ENCODE measurements around the gene PPP2R2B.
"Not testable (repeated sequence)": the region's sequence is repeated elsewhere in the genome, so short reads cannot be mapped to it uniquely, and the experiment has no call there.

PPP2R2B gene

DNA sequence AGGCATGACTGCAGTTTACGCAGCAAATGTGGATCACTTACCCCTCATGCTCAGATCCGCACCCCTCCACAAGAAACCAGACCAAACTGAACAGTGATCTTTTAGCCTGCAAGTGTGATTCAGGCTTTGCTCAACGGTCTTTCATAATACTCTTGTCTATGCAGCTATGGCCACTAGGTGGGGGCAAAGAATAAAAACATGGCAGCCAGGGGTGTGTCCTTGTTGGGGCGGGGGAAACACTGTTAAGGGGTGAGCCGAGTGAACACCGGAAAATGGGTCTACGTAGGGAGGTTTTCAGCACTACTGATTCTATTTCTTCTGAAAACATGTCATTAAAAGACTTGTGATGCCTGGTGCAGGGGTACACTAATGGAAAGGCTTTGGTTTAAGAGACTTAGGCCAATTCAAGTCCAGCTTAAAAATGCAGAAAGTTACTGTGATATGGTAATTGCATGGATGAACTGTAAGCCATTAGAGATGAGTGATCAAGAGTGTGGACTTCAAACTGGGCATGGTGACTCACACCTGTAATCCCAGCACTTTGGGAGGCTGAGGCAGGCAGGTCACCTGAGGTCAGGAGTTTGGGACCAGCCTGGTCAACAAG, 312.7 kb downstream of the PPP2R2B start:
- in situ Hi-C loops (cut with HindIII; ENCODE audit: low pct_unique_long_range_greater_than_20kb, low sequenced_read_pairs) = no loop called here
- DNase-seq (ENCODE audit: low read depth in 1 of 2, low spot score in 1 of 2) = peak; percentile 47 to 76
- no peak for TF ChIP-seq JUND (IDR thresholded peaks at IDR 0.05; ENCODE audit: low read depth)

DNA sequence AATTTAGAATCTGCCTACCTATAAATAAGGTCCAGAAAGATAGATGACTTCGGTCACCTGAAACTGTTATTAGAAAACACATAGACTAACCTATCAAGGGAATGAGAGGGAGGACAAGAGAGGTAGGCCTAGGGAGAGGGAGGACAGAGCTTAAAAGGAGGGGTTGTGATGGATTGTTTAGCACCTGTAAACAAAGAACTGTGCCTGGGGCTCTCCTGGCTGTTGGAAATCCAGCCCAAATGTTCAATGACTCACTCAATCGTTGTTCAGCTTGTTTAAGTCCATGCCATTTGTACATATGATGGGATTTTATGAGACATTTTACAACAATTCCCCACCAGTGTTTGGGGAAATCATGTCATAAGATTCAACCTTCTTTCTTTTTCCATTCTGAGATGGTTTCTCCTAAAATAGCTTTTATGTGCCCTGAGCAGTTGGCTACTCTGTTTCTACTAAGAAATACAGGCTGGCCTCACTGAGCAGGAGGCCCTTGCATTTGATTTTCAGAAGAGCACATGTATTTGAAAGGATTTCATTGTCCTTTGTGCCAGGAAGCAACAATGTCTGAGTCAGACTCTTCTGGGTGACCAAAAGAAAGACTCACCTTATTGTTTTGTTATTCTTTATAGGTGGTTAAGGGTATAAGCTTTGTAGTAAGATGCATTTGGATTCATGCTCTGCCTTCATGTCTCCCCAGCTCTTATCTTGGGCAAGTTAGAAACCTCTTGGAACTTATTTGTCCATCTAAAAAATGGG, 314.4 kb downstream of the PPP2R2B start:
- no peak for TF ChIP-seq JUND (IDR thresholded peaks at IDR 0.05; ENCODE audit: low read depth)
- peak in 1 of 2 experiments; percentile 69 for DNase-seq (ENCODE audit: low read depth in 1 of 2, low spot score in 1 of 2)
- in situ Hi-C loops (cut with HindIII; ENCODE audit: low pct_unique_long_range_greater_than_20kb, low sequenced_read_pairs) = no loop called here

DNA sequence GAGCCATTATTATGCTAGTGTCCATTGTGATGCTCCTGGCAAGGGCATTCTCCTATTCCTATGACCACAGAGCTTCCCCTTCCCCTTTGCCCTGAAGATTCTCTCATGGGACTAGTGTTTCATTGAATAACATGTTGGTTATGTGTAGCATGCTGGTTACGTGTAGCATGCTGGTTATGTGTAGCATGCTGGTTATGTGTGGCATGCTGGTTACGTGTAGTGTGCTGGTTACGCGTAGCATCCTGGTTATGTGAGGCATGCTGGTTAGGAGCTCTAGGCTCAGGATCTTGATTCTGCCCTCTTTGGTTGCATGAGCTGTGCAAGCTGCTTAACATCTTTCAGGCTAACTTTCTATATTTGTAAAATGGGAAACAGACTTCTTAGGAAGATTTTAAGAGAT, 316.1 kb downstream of the PPP2R2B start:
- in situ Hi-C loops (cut with HindIII; ENCODE audit: low pct_unique_long_range_greater_than_20kb, low sequenced_read_pairs) = no loop called here
- DNase-seq (ENCODE audit: low read depth in 1 of 2, low spot score in 1 of 2) = no peak
- no peak for TF ChIP-seq JUND (IDR thresholded peaks at IDR 0.05; ENCODE audit: low read depth)

DNA sequence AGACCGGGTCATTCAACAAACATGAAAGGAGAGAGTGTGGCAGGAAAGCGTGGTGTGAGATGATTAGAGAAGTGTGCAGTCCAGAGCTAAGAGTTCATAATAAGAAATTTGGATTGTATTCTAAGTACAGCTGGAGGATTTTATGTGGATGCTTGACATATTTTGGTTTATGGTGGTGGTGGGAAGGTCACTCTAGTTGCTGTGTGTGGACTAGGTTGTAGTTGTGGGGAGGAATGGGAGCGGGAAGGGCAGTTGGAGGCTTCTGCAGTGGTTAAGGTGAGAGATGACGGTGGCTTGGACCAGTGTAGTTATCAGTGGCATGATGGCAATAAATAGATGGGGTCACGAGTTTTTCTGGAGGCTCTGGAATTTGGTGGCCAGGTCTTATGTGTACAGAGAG, 316.8 kb downstream of the PPP2R2B start:
- no peak for TF ChIP-seq JUND (IDR thresholded peaks at IDR 0.05; ENCODE audit: low read depth)
- in situ Hi-C loops (cut with HindIII; ENCODE audit: low pct_unique_long_range_greater_than_20kb, low sequenced_read_pairs) = no loop called here
- no peak for DNase-seq (ENCODE audit: low read depth in 1 of 2, low spot score in 1 of 2)

DNA sequence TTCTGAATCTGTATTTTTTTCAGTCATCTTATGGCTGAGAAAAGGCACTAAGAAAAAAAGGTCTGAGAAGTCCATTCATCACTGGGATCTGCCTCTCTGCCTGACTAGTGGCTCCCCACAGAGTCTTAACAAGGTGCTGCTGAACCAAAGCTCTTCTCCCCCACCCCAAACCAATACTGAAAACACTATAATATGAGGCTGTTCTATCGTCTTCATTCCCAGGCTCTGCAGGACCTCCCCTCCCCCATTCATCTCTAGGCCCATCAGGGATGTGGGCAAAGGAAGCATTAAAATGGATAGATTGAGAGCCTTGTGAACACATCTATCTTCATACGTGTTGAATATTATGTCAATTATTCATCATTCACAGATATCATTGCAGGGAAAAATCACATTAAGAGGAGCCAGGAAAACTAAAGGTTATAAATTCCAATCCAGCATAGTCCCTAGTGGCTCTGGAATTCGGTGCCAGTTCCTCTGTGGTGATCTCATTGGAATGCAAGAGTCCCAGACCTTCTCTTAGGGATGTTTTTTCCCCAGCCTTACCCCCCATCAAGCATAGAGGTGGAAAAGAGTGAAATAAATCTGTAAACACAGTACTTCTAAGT, 318.2 kb downstream of the PPP2R2B start:
- DNase-seq (ENCODE audit: low read depth in 1 of 2, low spot score in 1 of 2) = no peak
- no peak for TF ChIP-seq JUND (IDR thresholded peaks at IDR 0.05; ENCODE audit: low read depth)
- in situ Hi-C loops (cut with HindIII; ENCODE audit: low pct_unique_long_range_greater_than_20kb, low sequenced_read_pairs) = no loop called here

DNA sequence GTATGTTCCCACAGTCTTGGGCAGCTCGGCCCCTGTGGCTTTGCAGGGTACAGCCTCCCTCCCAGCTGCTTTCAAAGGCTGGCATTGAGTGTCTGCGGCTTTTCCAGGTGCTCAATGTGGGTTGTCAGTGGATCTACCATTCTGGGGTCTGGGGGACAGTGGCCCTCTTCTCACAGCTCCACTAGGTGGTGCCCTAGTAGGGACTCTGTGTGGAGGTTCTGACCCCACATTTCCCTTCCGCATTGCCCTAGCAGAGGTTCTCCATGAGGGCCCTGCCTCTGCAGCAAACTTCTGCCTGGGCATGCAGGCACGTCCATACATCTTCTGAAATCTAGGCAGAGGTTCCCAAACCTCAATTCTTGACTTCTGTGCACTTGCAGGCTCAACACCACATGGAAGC, 321.7 kb downstream of the PPP2R2B start:
- DNase-seq (ENCODE audit: low read depth in 1 of 2, low spot score in 1 of 2); in situ Hi-C loops (cut with HindIII; ENCODE audit: low pct_unique_long_range_greater_than_20kb, low sequenced_read_pairs): not testable (repeated sequence)

DNA sequence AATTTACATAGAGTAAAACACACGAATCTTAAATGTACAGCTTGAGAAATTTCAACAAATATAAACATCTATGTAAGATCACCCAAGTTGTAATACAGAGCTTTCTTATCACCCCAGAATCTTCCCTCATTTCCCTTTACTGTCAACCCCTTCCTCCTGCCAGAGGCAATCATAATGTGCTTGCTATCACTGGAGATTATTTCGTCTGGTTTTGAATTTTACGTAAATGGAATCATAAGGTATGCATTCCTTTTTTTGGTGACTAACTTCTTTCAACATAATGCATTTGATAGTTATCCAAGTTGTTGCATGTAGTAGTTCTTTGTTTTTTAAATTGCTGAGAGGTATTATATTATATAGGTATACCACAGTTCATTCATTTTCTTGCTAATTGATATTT, 325.1 kb downstream of the PPP2R2B start:
- no peak for TF ChIP-seq JUND (IDR thresholded peaks at IDR 0.05; ENCODE audit: low read depth)
- in situ Hi-C loops (cut with HindIII; ENCODE audit: low pct_unique_long_range_greater_than_20kb, low sequenced_read_pairs) = no loop called here
- DNase-seq (ENCODE audit: low read depth in 1 of 2, low spot score in 1 of 2) = no peak

DNA sequence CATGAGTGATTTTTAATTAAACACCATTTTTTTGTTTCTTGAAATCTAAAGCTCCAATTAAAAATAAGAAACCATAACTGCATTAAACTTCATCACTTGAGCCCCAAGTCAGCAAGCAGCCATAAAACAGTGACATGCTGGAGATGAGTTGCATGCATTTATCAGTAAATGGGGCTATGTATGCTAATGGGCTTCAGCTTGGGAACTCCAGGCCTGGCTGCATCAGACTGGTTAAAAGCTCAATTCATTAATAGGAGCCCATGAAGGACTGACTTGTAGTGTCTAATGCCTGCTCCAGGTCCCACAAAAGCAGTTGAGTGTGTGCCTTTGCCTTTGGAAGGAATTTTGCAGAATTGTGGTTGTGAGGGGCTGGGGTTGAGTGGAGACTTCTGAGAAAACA, 328.9 kb downstream of the PPP2R2B start:
- no peak for TF ChIP-seq JUND (IDR thresholded peaks at IDR 0.05; ENCODE audit: low read depth)
- no peak for DNase-seq (ENCODE audit: low read depth in 1 of 2, low spot score in 1 of 2)
- in situ Hi-C loops (cut with HindIII; ENCODE audit: low pct_unique_long_range_greater_than_20kb, low sequenced_read_pairs) = no loop called here

DNA sequence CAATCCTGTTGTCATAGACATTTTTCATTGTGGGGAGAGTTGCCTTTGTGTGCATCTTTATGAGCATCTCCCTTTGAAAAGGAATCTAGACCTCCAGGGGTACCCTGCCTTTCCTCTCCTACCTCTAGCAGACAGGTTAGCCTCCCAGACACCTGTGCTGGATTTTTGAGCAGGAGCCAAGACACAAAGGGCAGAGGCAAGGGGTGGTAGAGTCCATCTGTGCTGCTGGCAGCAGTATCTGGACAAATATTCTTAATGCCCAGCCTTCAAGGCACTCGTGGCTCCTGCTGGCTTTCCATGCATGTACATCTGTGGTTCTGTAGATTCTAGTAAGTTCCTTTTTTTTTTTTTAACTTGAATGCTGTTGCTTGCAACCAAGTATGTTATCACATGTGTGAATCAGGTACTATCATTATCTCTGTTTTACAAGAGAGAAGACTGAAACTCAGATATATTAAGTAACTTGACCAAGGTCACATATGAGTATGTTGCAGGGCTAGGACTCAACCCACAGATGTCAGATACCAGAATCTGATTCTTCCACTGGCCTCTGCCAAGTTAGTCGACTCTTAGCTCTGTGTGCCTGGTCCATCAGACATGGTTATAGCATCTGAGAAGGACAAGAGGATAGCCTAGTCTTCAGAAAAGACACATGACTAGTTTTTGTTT, 329.6 kb downstream of the PPP2R2B start:
- TF ChIP-seq JUND (IDR thresholded peaks at IDR 0.05; ENCODE audit: low read depth) = no peak
- DNase-seq (ENCODE audit: low read depth in 1 of 2, low spot score in 1 of 2) = no peak
- in situ Hi-C loops (cut with HindIII; ENCODE audit: low pct_unique_long_range_greater_than_20kb, low sequenced_read_pairs) = no loop called here

DNA sequence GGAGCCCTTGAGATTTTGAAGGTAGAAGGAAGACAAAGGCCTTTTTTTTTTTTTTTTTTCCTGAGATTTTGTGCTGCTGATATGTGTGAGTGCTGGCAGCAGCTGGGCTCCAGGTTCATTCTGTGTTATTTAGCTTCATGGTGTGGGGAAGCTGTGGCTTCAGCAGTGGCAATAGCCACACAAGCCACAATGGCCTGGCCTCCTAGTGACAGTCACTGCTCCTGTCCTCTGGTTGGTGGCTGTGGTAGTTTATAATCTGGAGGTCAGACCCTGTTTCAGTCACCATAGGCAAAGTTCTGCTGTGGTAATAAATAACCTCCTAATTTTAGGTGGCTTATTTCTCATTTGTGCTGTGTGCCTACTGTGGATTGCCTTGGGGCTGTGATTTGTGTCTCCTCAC, 334.3 kb downstream of the PPP2R2B start:
- in situ Hi-C loops (cut with HindIII; ENCODE audit: low pct_unique_long_range_greater_than_20kb, low sequenced_read_pairs) = no loop called here
- TF ChIP-seq JUND (IDR thresholded peaks at IDR 0.05; ENCODE audit: low read depth) = no peak
- no peak for DNase-seq (ENCODE audit: low read depth in 1 of 2, low spot score in 1 of 2)

DNA sequence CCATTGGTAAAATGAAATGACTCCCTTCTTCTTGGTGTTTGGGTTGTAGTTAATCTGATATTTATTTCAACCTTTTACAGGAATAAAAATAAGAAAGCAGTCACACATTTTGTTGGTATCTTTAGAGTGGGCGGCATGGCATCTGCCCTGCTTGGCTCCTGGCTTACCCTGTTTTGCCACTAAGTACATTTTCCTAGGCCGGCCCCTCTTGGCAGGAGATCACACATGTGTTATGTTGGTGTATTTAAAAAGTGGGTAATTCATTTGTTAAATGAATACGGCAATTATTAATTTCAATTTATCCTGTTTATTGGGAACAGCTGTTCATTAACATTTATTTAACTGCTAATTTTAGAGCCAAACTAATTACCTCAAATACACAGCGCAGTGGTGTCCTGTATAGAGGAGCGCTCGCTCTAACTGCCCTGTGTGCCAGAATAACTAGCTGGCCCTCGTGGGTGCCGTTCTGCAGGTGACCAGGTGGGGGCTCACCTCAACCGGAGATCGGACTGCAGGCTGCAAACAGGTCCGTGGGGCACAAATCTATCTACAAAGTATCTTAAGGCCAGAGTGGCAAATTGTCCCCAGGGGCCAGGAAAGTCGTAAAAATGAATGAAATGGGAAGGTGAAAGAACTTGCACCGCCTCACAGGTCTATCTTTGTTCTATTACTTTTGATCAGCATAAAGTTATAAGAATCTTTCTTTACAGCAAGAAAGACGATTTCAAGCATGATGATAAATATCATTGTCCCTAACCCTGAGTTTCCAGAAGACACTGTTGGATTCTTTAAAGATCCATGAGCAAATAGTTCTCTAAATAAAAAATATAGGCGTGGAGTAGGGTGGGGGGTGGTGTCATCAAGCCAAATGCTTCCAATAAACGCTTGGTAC, 336.4 kb downstream of the PPP2R2B start:
- TF ChIP-seq JUND (IDR thresholded peaks at IDR 0.05; ENCODE audit: low read depth) = no peak
- in situ Hi-C loops (cut with HindIII; ENCODE audit: low pct_unique_long_range_greater_than_20kb, low sequenced_read_pairs) = no loop called here
- DNase-seq (ENCODE audit: low read depth in 1 of 2, low spot score in 1 of 2) = peak; percentile 71 to 79

DNA sequence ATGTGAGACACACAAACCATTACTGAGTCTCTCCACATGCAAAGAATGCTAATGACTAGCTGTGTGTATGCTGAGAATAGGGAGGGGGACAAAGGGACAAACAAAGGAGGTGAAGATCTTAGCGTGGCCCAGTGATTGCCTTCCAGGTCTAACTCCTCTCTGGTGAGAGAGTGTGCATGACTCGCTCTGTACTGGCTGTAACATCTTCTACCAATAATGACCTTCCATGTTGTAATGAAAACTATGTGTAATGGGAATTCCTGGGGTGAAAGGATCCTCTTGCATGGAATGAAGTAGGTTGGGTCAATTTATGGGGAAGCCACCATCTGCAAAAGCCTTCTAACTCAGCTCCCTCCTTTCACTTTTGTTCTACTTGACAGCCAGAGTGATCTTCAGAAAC, 338.1 kb downstream of the PPP2R2B start:
- no peak for TF ChIP-seq JUND (IDR thresholded peaks at IDR 0.05; ENCODE audit: low read depth)
- no peak for DNase-seq (ENCODE audit: low read depth in 1 of 2, low spot score in 1 of 2)
- in situ Hi-C loops (cut with HindIII; ENCODE audit: low pct_unique_long_range_greater_than_20kb, low sequenced_read_pairs) = no loop called here
